ENCODE results near the gene PLD6. TPM values are rescaled to one million over a fixed set of nuclear protein-coding genes. Genes with fewer than 3 reads are reported as not detected.

PLD6 gene
- total RNA-seq, 4 donors from 2014 or later = 7.1 to 20.7 (median 9.3) TPM

DNA sequence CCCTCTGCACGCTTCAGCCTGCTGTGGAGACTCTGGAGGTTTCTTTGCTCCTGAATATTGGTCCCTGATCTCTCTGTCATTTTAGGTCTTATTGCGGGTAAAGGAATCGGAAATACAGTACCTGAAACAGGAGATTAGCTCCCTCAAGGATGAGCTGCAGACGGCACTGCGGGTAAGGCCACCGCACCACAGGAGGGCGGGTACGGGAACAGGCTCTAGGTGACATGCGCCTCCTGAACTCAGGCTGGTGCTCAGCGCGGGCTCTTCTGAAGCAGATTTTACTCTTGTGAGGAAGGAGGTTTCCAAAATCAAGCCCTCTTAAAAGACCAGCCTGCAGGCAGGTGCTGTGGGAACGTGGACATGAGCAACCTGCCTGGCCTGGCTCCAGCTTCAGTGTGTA is 29.8 kb downstream of the PLD6 start:
- ATAC-seq = no peak

GRCh38 chr17:17175917-17176316 is 30.2 kb downstream of the PLD6 start:
- no peak for ATAC-seq

More for the DNA sequence above, 29.8 kb downstream of the PLD6 start:
- Histone ChIP-seq H3K4me3 (no peak overlapping the region), H3K9me3 (no peaks in the 10 kb centered on the region), H3K36me3 (peaks cover 0 to 100% of the 10 kb centered on the region in 2 donors), H3K4me1 (no peaks in the 10 kb centered on the region), H3K27ac (no peak overlapping the region), H3K27me3 (no peaks in the 10 kb centered on the region)
- TF ChIP-seq, protein P1, sequence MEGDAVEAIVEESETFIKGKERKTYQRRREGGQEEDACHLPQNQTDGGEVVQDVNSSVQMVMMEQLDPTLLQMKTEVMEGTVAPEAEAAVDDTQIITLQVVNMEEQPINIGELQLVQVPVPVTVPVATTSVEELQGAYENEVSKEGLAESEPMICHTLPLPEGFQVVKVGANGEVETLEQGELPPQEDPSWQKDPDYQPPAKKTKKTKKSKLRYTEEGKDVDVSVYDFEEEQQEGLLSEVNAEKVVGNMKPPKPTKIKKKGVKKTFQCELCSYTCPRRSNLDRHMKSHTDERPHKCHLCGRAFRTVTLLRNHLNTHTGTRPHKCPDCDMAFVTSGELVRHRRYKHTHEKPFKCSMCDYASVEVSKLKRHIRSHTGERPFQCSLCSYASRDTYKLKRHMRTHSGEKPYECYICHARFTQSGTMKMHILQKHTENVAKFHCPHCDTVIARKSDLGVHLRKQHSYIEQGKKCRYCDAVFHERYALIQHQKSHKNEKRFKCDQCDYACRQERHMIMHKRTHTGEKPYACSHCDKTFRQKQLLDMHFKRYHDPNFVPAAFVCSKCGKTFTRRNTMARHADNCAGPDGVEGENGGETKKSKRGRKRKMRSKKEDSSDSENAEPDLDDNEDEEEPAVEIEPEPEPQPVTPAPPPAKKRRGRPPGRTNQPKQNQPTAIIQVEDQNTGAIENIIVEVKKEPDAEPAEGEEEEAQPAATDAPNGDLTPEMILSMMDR (IDR thresholded peaks at IDR 0.05) = no peak
- TF ChIP-seq EP300 (IDR thresholded peaks at IDR 0.05) (no peak), POLR2A (IDR thresholded peaks at IDR 0.05) (no peak), POLR2AphosphoS5 (IDR thresholded peaks at IDR 0.05) (no peak)
- WGBS, 2 donors (ENCODE audit: low coverage in 1 of 2) = 75 to 89% methylated on average over 2 to 5 of the region's 12 CpGs

GRCh38 chr17:17175340-17175739 is 30.8 kb downstream of the PLD6 start:
- Histone ChIP-seq H3K9me3 (no peaks in the 10 kb centered on the region), H3K36me3 (peaks cover 0 to 100% of the 10 kb centered on the region in 2 donors)
- 90% methylated on average over 5 of the region's 8 CpGs; no CpG with 5 or more reads in 1 of the 2 donors for WGBS, 2 donors (ENCODE audit: low coverage in 1 of 2)

More at GRCh38 chr17:17175917-17176316, 30.2 kb downstream of the PLD6 start:
- 63 to 96% methylated on average over 4 to 7 of the region's 12 CpGs for WGBS, 2 donors (ENCODE audit: low coverage in 1 of 2)
- H3K27me3 ChIP-seq = no peaks in the 10 kb centered on the region
- no peaks in the 10 kb centered on the region for H3K9me3 ChIP-seq
- peaks cover 0 to 3% (median 0%) of the 10 kb centered on the region in 3 donors for H3K4me1 ChIP-seq
- no peak overlapping the region for H3K27ac ChIP-seq
- H3K36me3 ChIP-seq = peaks cover 0 to 100% of the 10 kb centered on the region in 2 donors
- no peak for TF ChIP-seq POLR2AphosphoS5 (IDR thresholded peaks at IDR 0.05)
- H3K4me3 ChIP-seq = no peak overlapping the region

GRCh38 chr17:17173921-17174320 is 32.2 kb downstream of the PLD6 start:
- H3K9me3 ChIP-seq = no peaks in the 10 kb centered on the region
- TF ChIP-seq POLR2A (IDR thresholded peaks at IDR 0.05) (no peak), POLR2AphosphoS5 (IDR thresholded peaks at IDR 0.05) (no peak), EP300 (IDR thresholded peaks at IDR 0.05) (no peak)
- TF ChIP-seq, protein P1 (IDR thresholded peaks at IDR 0.05) = no peak
- 92% methylated on average over 9 of the region's 14 CpGs; no CpG with 5 or more reads in 1 of the 2 donors for WGBS, 2 donors (ENCODE audit: low coverage in 1 of 2)
- H3K36me3 ChIP-seq = peaks cover 0 to 99% of the 10 kb centered on the region in 2 donors
- no peak for ATAC-seq
- peaks cover 0 to 7% (median 0%) of the 10 kb centered on the region in 3 donors for H3K4me1 ChIP-seq
- no peak overlapping the region for H3K27ac ChIP-seq
- no peak overlapping the region for H3K4me3 ChIP-seq
- no peaks in the 10 kb centered on the region for H3K27me3 ChIP-seq

More at GRCh38 chr17:17175340-17175739, 30.8 kb downstream of the PLD6 start:
- H3K4me1 ChIP-seq = peaks cover 0 to 7% (median 0%) of the 10 kb centered on the region in 3 donors
- TF ChIP-seq, protein P1 (IDR thresholded peaks at IDR 0.05) = no peak
- no peak for TF ChIP-seq POLR2A (IDR thresholded peaks at IDR 0.05)
- H3K27ac ChIP-seq = no peak overlapping the region
- no peaks in the 10 kb centered on the region for H3K27me3 ChIP-seq
- no peak for ATAC-seq
- H3K4me3 ChIP-seq = no peak overlapping the region

- WGBS, 2 donors (ENCODE audit: low coverage in 1 of 2) = 82% methylated on average over 3 to 6 of the region's 9 CpGs
- Histone ChIP-seq H3K9me3 (no peaks in the 10 kb centered on the region), H3K4me1 (peaks cover 0 to 7% (median 0%) of the 10 kb centered on the region in 3 donors), H3K27ac (peak overlapping the region in 1 of 4 donors; percentile 21), H3K27me3 (no peaks in the 10 kb centered on the region), H3K4me3 (no peak overlapping the region), H3K36me3 (peaks cover 0 to 99% of the 10 kb centered on the region in 2 donors)
- ATAC-seq = no peak
- TF ChIP-seq, protein P1 (IDR thresholded peaks at IDR 0.05) = no peak
- no peak for TF ChIP-seq POLR2AphosphoS5 (IDR thresholded peaks at IDR 0.05)
- TF ChIP-seq POLR2A (IDR thresholded peaks at IDR 0.05) = no peak
- no peak for TF ChIP-seq EP300 (IDR thresholded peaks at IDR 0.05)
Measured at GRCh38 chr17:17172990-17173389, 33.1 kb downstream of the PLD6 start.

All from gastroesophageal sphincter (tissue), 4 donors.